Forelimb muscle (tissue), 1 donor: ENCODE measurements around the gene GOSR1. TPM values are rescaled to one million over a fixed set of nuclear protein-coding genes. Genes with fewer than 3 reads are reported as not detected.
"Not testable (repeated sequence)": the region's sequence is repeated elsewhere in the genome, so short reads cannot be mapped to it uniquely, and the experiment has no call there.

ENCODE experiments used
- DNase-seq: peaks from one replicate; pipeline ENCODE4 v3.0.0-alpha.2; 2013; ENCODE audit warnings: low read depth
- polyA plus RNA-seq: library from polyadenylated mRNA; unstranded; fragments of 120-200 nt; gene quantifications from one replicate; pipeline ENCODE4 v1.2.1, GENCODE V29; 2013; ENCODE audit not compliant: insufficient read length

The GOSR1 gene
- polyA plus RNA-seq, 1 donor = 28.3 TPM

- no peak for DNase-seq
Measured at GRCh38 chr17:30505868-30506417, 28.7 kb downstream of the GOSR1 start.

- no peak for DNase-seq
Measured at GRCh38 chr17:30506481-30506880, 29.3 kb downstream of the GOSR1 start.

GRCh38 chr17:30513346-30513745 is 36.1 kb downstream of the GOSR1 start:
- no peak for DNase-seq

GRCh38 chr17:30514895-30515596 is 37.8 kb downstream of the GOSR1 start:
- no peak for DNase-seq

- DNase-seq = no peak
Measured at GRCh38 chr17:30517786-30518185, 40.6 kb downstream of the GOSR1 start.

- DNase-seq = no peak
Measured at GRCh38 chr17:30519166-30519565, 42.0 kb downstream of the GOSR1 start.

- DNase-seq = peak; percentile 81
Measured at GRCh38 chr17:30519707-30520106, 42.5 kb downstream of the GOSR1 start.

- peak; percentile 62 for DNase-seq
Measured at GRCh38 chr17:30520436-30520835, 43.2 kb downstream of the GOSR1 start.

GRCh38 chr17:30520882-30521281 is 43.7 kb downstream of the GOSR1 start:
- DNase-seq = no peak

GRCh38 chr17:30521766-30522165 is 44.6 kb downstream of the GOSR1 start:
- DNase-seq = no peak

- DNase-seq = not testable (repeated sequence)
Measured at GRCh38 chr17:30523236-30523635, 46.0 kb downstream of the GOSR1 start.

- DNase-seq = no peak
Measured at GRCh38 chr17:30524847-30525246, 47.6 kb downstream of the GOSR1 start.

GRCh38 chr17:30526401-30526800 is 49.2 kb downstream of the GOSR1 start:
- DNase-seq = no peak

GRCh38 chr17:30528701-30529100 is 51.5 kb downstream of the GOSR1 start:
- not testable (repeated sequence) for DNase-seq

- DNase-seq = no peak
Measured at GRCh38 chr17:30530346-30531025, 53.3 kb downstream of the GOSR1 start.

- DNase-seq = no peak
Measured at GRCh38 chr17:30532871-30533270, 55.7 kb downstream of the GOSR1 start.

- DNase-seq = no peak
Measured at GRCh38 chr17:30534298-30534697, 57.1 kb downstream of the GOSR1 start.

- DNase-seq = no peak
Measured at GRCh38 chr17:30534938-30535921, 58.0 kb downstream of the GOSR1 start.

- not testable (repeated sequence) for DNase-seq
Measured at GRCh38 chr17:30536846-30537245, 59.6 kb downstream of the GOSR1 start.

GRCh38 chr17:30537667-30538066 is 60.5 kb downstream of the GOSR1 start:
- DNase-seq = not testable (repeated sequence)

GRCh38 chr17:30541802-30542201 is 64.6 kb downstream of the GOSR1 start:
- DNase-seq = no peak

GRCh38 chr17:30543456-30543855 is 66.2 kb downstream of the GOSR1 start:
- no peak for DNase-seq
